ENCODE data around the gene LRRC31.

Gene LRRC31

GRCh38 chr3:169857811-169858210, 11.9 kb downstream of the LRRC31 start:
- no peaks in the 10 kb centered on the region for H3K36me3 ChIP-seq (ENCODE audit: insufficient read depth, low read length)
- no peak overlapping the region for H3K4me3 ChIP-seq (ENCODE audit: low read depth in 1 of 2, low read length in 2 of 2)
- no peaks in the 10 kb centered on the region for H3K4me1 ChIP-seq (ENCODE audit: insufficient read depth, low read length)

GRCh38 chr3:169855514-169855913, 14.2 kb downstream of the LRRC31 start:
- H3K27me3 ChIP-seq (ENCODE audit: control insufficient read depth in 1 of 2, insufficient read depth in 2 of 2, low read length in 2 of 2): no peaks in the 10 kb centered on the region
- H3K4me3 ChIP-seq (ENCODE audit: low read depth in 1 of 2, low read length in 2 of 2): no peak overlapping the region
- no peaks in the 10 kb centered on the region for H3K36me3 ChIP-seq (ENCODE audit: insufficient read depth, low read length)
- H3K9ac ChIP-seq (ENCODE audit: low read length): no peak overlapping the region
- H3K9me3 ChIP-seq (ENCODE audit: low read length): no peaks in the 10 kb centered on the region
- no peak overlapping the region for H3K27ac ChIP-seq (ENCODE audit: low read depth, low read length)
- H3K4me1 ChIP-seq (ENCODE audit: insufficient read depth, low read length): peaks cover 3% of the 10 kb centered on the region

More at GRCh38 chr3:169857811-169858210, 11.9 kb downstream of the LRRC31 start:
- Histone ChIP-seq H3K27me3 (ENCODE audit: control insufficient read depth in 1 of 2, insufficient read depth in 2 of 2, low read length in 2 of 2) (no peaks in the 10 kb centered on the region), H3K27ac (ENCODE audit: low read depth, low read length) (no peak overlapping the region), H3K9me3 (ENCODE audit: low read length) (no peaks in the 10 kb centered on the region), H3K9ac (ENCODE audit: low read length) (no peak overlapping the region)

GRCh38 chr3:169850618-169851017, 19.1 kb downstream of the LRRC31 start:
- H3K36me3 ChIP-seq (ENCODE audit: insufficient read depth, low read length): no peaks in the 10 kb centered on the region
- H3K27me3 ChIP-seq (ENCODE audit: control insufficient read depth in 1 of 2, insufficient read depth in 2 of 2, low read length in 2 of 2): no peaks in the 10 kb centered on the region
- no peak overlapping the region for H3K27ac ChIP-seq (ENCODE audit: low read depth, low read length)
- H3K9me3 ChIP-seq (ENCODE audit: low read length): no peaks in the 10 kb centered on the region
- H3K9ac ChIP-seq (ENCODE audit: low read length): no peak overlapping the region
- no peak overlapping the region for H3K4me3 ChIP-seq (ENCODE audit: low read depth in 1 of 2, low read length in 2 of 2)
- peaks cover 3% of the 10 kb centered on the region for H3K4me1 ChIP-seq (ENCODE audit: insufficient read depth, low read length)

GRCh38 chr3:169848741-169849140, 21.0 kb downstream of the LRRC31 start:
- no peaks in the 10 kb centered on the region for H3K9me3 ChIP-seq (ENCODE audit: low read length)
- H3K36me3 ChIP-seq (ENCODE audit: insufficient read depth, low read length): no peaks in the 10 kb centered on the region
- H3K4me3 ChIP-seq (ENCODE audit: low read depth in 1 of 2, low read length in 2 of 2): no peak overlapping the region
- H3K27me3 ChIP-seq (ENCODE audit: control insufficient read depth in 1 of 2, insufficient read depth in 2 of 2, low read length in 2 of 2): no peaks in the 10 kb centered on the region
- H3K4me1 ChIP-seq (ENCODE audit: insufficient read depth, low read length): peaks cover 3% of the 10 kb centered on the region
- no peak overlapping the region for H3K9ac ChIP-seq (ENCODE audit: low read length)
- no peak overlapping the region for H3K27ac ChIP-seq (ENCODE audit: low read depth, low read length)

GRCh38 chr3:169847896-169848295, 21.8 kb downstream of the LRRC31 start:
- Histone ChIP-seq H3K9me3 (ENCODE audit: low read length) (no peaks in the 10 kb centered on the region), H3K27ac (ENCODE audit: low read depth, low read length) (no peak overlapping the region), H3K4me3 (ENCODE audit: low read depth in 1 of 2, low read length in 2 of 2) (no peak overlapping the region), H3K27me3 (ENCODE audit: control insufficient read depth in 1 of 2, insufficient read depth in 2 of 2, low read length in 2 of 2) (no peaks in the 10 kb centered on the region), H3K9ac (ENCODE audit: low read length) (no peak overlapping the region), H3K4me1 (ENCODE audit: insufficient read depth, low read length) (peaks cover 3% of the 10 kb centered on the region), H3K36me3 (ENCODE audit: insufficient read depth, low read length) (no peaks in the 10 kb centered on the region)

GRCh38 chr3:169846458-169847193, 23.1 kb downstream of the LRRC31 start:
- peaks cover 1% of the 10 kb centered on the region for H3K4me1 ChIP-seq (ENCODE audit: insufficient read depth, low read length)
- no peak overlapping the region for H3K27ac ChIP-seq (ENCODE audit: low read depth, low read length)
- no peaks in the 10 kb centered on the region for H3K9me3 ChIP-seq (ENCODE audit: low read length)
- H3K4me3 ChIP-seq (ENCODE audit: low read depth in 1 of 2, low read length in 2 of 2): no peak overlapping the region
- no peaks in the 10 kb centered on the region for H3K27me3 ChIP-seq (ENCODE audit: control insufficient read depth in 1 of 2, insufficient read depth in 2 of 2, low read length in 2 of 2)
- no peak overlapping the region for H3K9ac ChIP-seq (ENCODE audit: low read length)
- no peaks in the 10 kb centered on the region for H3K36me3 ChIP-seq (ENCODE audit: insufficient read depth, low read length)

- no peak overlapping the region for H3K27ac ChIP-seq (ENCODE audit: low read depth, low read length)
- H3K36me3 ChIP-seq (ENCODE audit: insufficient read depth, low read length): no peaks in the 10 kb centered on the region
- H3K4me1 ChIP-seq (ENCODE audit: insufficient read depth, low read length): no peaks in the 10 kb centered on the region
- H3K9me3 ChIP-seq (ENCODE audit: low read length): no peaks in the 10 kb centered on the region
- H3K4me3 ChIP-seq (ENCODE audit: low read depth in 1 of 2, low read length in 2 of 2): no peak overlapping the region
- H3K27me3 ChIP-seq (ENCODE audit: control insufficient read depth in 1 of 2, insufficient read depth in 2 of 2, low read length in 2 of 2): no peaks in the 10 kb centered on the region
- no peak overlapping the region for H3K9ac ChIP-seq (ENCODE audit: low read length)
Observed at GRCh38 chr3:169842960-169843359, 26.8 kb downstream of the LRRC31 start.

- Histone ChIP-seq H3K27ac (ENCODE audit: low read depth, low read length) (no peak overlapping the region), H3K27me3 (ENCODE audit: control insufficient read depth in 1 of 2, insufficient read depth in 2 of 2, low read length in 2 of 2) (no peaks in the 10 kb centered on the region), H3K4me1 (ENCODE audit: insufficient read depth, low read length) (no peaks in the 10 kb centered on the region)
Observed at GRCh38 chr3:169841171-169841570, 28.6 kb downstream of the LRRC31 start.

GRCh38 chr3:169838511-169839030, 31.2 kb downstream of the LRRC31 start:
- Histone ChIP-seq H3K27ac (ENCODE audit: low read depth, low read length) (no peak overlapping the region), H3K4me3 (ENCODE audit: low read depth in 1 of 2, low read length in 2 of 2) (no peak overlapping the region), H3K9me3 (ENCODE audit: low read length) (no peaks in the 10 kb centered on the region), H3K27me3 (ENCODE audit: control insufficient read depth in 1 of 2, insufficient read depth in 2 of 2, low read length in 2 of 2) (no peaks in the 10 kb centered on the region), H3K36me3 (ENCODE audit: insufficient read depth, low read length) (no peaks in the 10 kb centered on the region), H3K4me1 (ENCODE audit: insufficient read depth, low read length) (no peaks in the 10 kb centered on the region), H3K9ac (ENCODE audit: low read length) (no peak overlapping the region)

More at GRCh38 chr3:169841171-169841570, 28.6 kb downstream of the LRRC31 start:
- Histone ChIP-seq H3K9me3 (ENCODE audit: low read length) (no peaks in the 10 kb centered on the region), H3K9ac (ENCODE audit: low read length) (no peak overlapping the region), H3K4me3 (ENCODE audit: low read depth in 1 of 2, low read length in 2 of 2) (no peak overlapping the region), H3K36me3 (ENCODE audit: insufficient read depth, low read length) (no peaks in the 10 kb centered on the region)

GRCh38 chr3:169836942-169837275, 32.8 kb downstream of the LRRC31 start:
- H3K27ac ChIP-seq (ENCODE audit: low read depth, low read length): no peak overlapping the region
- no peaks in the 10 kb centered on the region for H3K36me3 ChIP-seq (ENCODE audit: insufficient read depth, low read length)
- no peaks in the 10 kb centered on the region for H3K9me3 ChIP-seq (ENCODE audit: low read length)
- H3K4me1 ChIP-seq (ENCODE audit: insufficient read depth, low read length): no peaks in the 10 kb centered on the region
- no peaks in the 10 kb centered on the region for H3K27me3 ChIP-seq (ENCODE audit: control insufficient read depth in 1 of 2, insufficient read depth in 2 of 2, low read length in 2 of 2)
- no peak overlapping the region for H3K9ac ChIP-seq (ENCODE audit: low read length)
- no peak overlapping the region for H3K4me3 ChIP-seq (ENCODE audit: low read depth in 1 of 2, low read length in 2 of 2)

GRCh38 chr3:169836078-169836941, 33.4 kb downstream of the LRRC31 start:
- Histone ChIP-seq H3K36me3 (ENCODE audit: insufficient read depth, low read length) (no peaks in the 10 kb centered on the region), H3K27me3 (ENCODE audit: control insufficient read depth in 1 of 2, insufficient read depth in 2 of 2, low read length in 2 of 2) (no peaks in the 10 kb centered on the region), H3K4me3 (ENCODE audit: low read depth in 1 of 2, low read length in 2 of 2) (no peak overlapping the region), H3K27ac (ENCODE audit: low read depth, low read length) (no peak overlapping the region), H3K9me3 (ENCODE audit: low read length) (no peaks in the 10 kb centered on the region), H3K9ac (ENCODE audit: low read length) (no peak overlapping the region), H3K4me1 (ENCODE audit: insufficient read depth, low read length) (no peaks in the 10 kb centered on the region)
